ENCODE measurements around the gene NFIX. TPM values are rescaled to one million over a fixed set of nuclear protein-coding genes. Genes with fewer than 3 reads are reported as not detected.
A peak's percentile ranks its signal among the peaks of the same experiment; 100 is the strongest.

Gene NFIX
- total and polyA plus RNA-seq, 2 experiments from 2014 or later: not detected

- H3K9me3 ChIP-seq (ENCODE audit: low read depth): no peaks in the 10 kb centered on the region
- H3K27ac ChIP-seq: no peak overlapping the region
- DNase-seq (ENCODE audit: low read depth in 1 of 2, low spot score in 1 of 2): peak; percentile 67 to 87
- no peak overlapping the region for H3K4me3 ChIP-seq
- no peak for TF ChIP-seq CTCF (IDR thresholded peaks at IDR 0.05; ENCODE audit: low read depth, low read length)
- peaks cover 96% of the 10 kb centered on the region for H3K27me3 ChIP-seq
- no peaks in the 10 kb centered on the region for H3K36me3 ChIP-seq
- peaks cover 30% of the 10 kb centered on the region for H3K4me1 ChIP-seq (ENCODE audit: low read depth)
These were observed 56.4 kb downstream of the NFIX start for GRCh38 chr19:13051557-13052165.

GRCh38 chr19:13052447-13053175, 57.3 kb downstream of the NFIX start:
- Histone ChIP-seq H3K4me1 (ENCODE audit: low read depth) (peaks cover 33% of the 10 kb centered on the region), H3K36me3 (no peaks in the 10 kb centered on the region), H3K27ac (no peak overlapping the region), H3K9me3 (ENCODE audit: low read depth) (no peaks in the 10 kb centered on the region), H3K27me3 (peaks cover 96% of the 10 kb centered on the region), H3K4me3 (no peak overlapping the region)
- DNase-seq (ENCODE audit: low read depth in 1 of 2, low spot score in 1 of 2): no peak
- TF ChIP-seq CTCF (IDR thresholded peaks at IDR 0.05; ENCODE audit: low read depth, low read length): no peak

GRCh38 chr19:13053238-13053637, 58.0 kb downstream of the NFIX start:
- H3K9me3 ChIP-seq (ENCODE audit: low read depth): no peaks in the 10 kb centered on the region
- H3K27ac ChIP-seq: no peak overlapping the region
- peak in 1 of 2 donors; percentile 80 for DNase-seq (ENCODE audit: low read depth in 1 of 2, low spot score in 1 of 2)
- H3K27me3 ChIP-seq: peaks cover 96% of the 10 kb centered on the region
- H3K36me3 ChIP-seq: no peaks in the 10 kb centered on the region
- H3K4me1 ChIP-seq (ENCODE audit: low read depth): peaks cover 33% of the 10 kb centered on the region
- H3K4me3 ChIP-seq: no peak overlapping the region
- TF ChIP-seq CTCF (IDR thresholded peaks at IDR 0.05; ENCODE audit: low read depth, low read length): no peak

GRCh38 chr19:13053761-13054625, 58.7 kb downstream of the NFIX start:
- no peak for TF ChIP-seq CTCF (IDR thresholded peaks at IDR 0.05; ENCODE audit: low read depth, low read length)
- H3K9me3 ChIP-seq (ENCODE audit: low read depth): no peaks in the 10 kb centered on the region
- no peak overlapping the region for H3K27ac ChIP-seq
- H3K4me1 ChIP-seq (ENCODE audit: low read depth): peaks cover 33% of the 10 kb centered on the region
- peak; percentile 86 to 99 for DNase-seq (ENCODE audit: low read depth in 1 of 2, low spot score in 1 of 2)
- H3K36me3 ChIP-seq: no peaks in the 10 kb centered on the region
- peaks cover 96% of the 10 kb centered on the region for H3K27me3 ChIP-seq
- no peak overlapping the region for H3K4me3 ChIP-seq

- no peaks in the 10 kb centered on the region for H3K36me3 ChIP-seq
- H3K4me1 ChIP-seq (ENCODE audit: low read depth): peaks cover 33% of the 10 kb centered on the region
- H3K9me3 ChIP-seq (ENCODE audit: low read depth): no peaks in the 10 kb centered on the region
- H3K27ac ChIP-seq: no peak overlapping the region
- DNase-seq (ENCODE audit: low read depth in 1 of 2, low spot score in 1 of 2): no peak
- TF ChIP-seq CTCF (IDR thresholded peaks at IDR 0.05; ENCODE audit: low read depth, low read length): no peak
- no peak overlapping the region for H3K4me3 ChIP-seq
- peaks cover 96% of the 10 kb centered on the region for H3K27me3 ChIP-seq
These were observed 59.4 kb downstream of the NFIX start for GRCh38 chr19:13054626-13055212.

Data from cardiac muscle cell (in vitro differentiated cells and primary cell).